GM23338 (cell line): Measurements from ENCODE around the gene ADORA2A. TPM values are rescaled to one million over a fixed set of nuclear protein-coding genes. Genes with fewer than 3 reads are reported as not detected.

ENCODE experiments used
- ATAC-seq: fragments of 200-7000 bp; cut with Tn5 transposase; 3 replicates; pipeline ENCODE4 v1.9.1; 2020
- DNase-seq: peaks from one replicate; pipeline ENCODE4 v3.0.0-alpha.2; 2015; ENCODE audit warnings: low spot score
- H2AFZ ChIP-seq: fragments of 200-600 bp; sonication (generic); 2 replicates; pipeline ENCODE4 v1.8.0; 2016; ENCODE audit warnings: antibody characterized with exemption, mild to moderate bottlenecking, moderate library complexity
- H3F3A ChIP-seq: fragments of 200-600 bp; sonication (generic); replicated peaks from 2 replicates; pipeline ENCODE4 v1.8.0; 2017; ENCODE audit warnings: antibody characterized with exemption, mixed run types, low read depth
- H3K27ac ChIP-seq: fragments of 200-600 bp; sonication (generic); 2 replicates; pipeline ENCODE4 v1.6.1; 2016; ENCODE audit warnings: low read depth
- H3K27me3 ChIP-seq: fragments of 200-600 bp; sonication (generic); 2 replicates; pipeline ENCODE4 v1.8.0; 2016; ENCODE audit warnings: mild to moderate bottlenecking, mixed run types, moderate library complexity; ENCODE audit not compliant: insufficient read depth
- H3K36me3 ChIP-seq: fragments of 200-600 bp; sonication (generic); 2 replicates; pipeline ENCODE4 v1.8.0; 2016; ENCODE audit warnings: mild to moderate bottlenecking; ENCODE audit not compliant: insufficient read depth
- H3K4me1 ChIP-seq: fragments of 200-600 bp; sonication (generic); 2 replicates; pipeline ENCODE4 v1.8.0; 2016; ENCODE audit warnings: mild to moderate bottlenecking, moderate library complexity; ENCODE audit not compliant: insufficient read depth
- H3K4me2 ChIP-seq: fragments of 200-600 bp; sonication (generic); 2 replicates; pipeline ENCODE4 v1.7.1; 2017; ENCODE audit warnings: mixed run types
- H3K4me3 ChIP-seq: fragments of 200-600 bp; sonication (generic); 2 replicates; pipeline ENCODE4 v1.6.1; 2016; ENCODE audit warnings: mixed run types
- H3K79me2 ChIP-seq: fragments of 200-600 bp; sonication (generic); replicated peaks from 2 replicates; pipeline ENCODE4 v1.8.0; 2017; ENCODE audit warnings: mild to moderate bottlenecking; ENCODE audit not compliant: insufficient read depth
- H3K9me2 ChIP-seq: fragments of 200-600 bp; sonication (generic); 2 replicates; pipeline ENCODE4 v1.8.0; 2017; ENCODE audit not compliant: insufficient read depth
- H4K20me1 ChIP-seq: fragments of 200-600 bp; sonication (generic); replicated peaks from 2 replicates; pipeline ENCODE4 v1.8.0; 2017; ENCODE audit warnings: mild to moderate bottlenecking; ENCODE audit not compliant: insufficient read depth
- H3K27ac Mint-ChIP-seq: 2 replicates; pipeline ENCODE4 v1.8.0; 2020; ENCODE audit warnings: inconsistent platforms, mild to moderate bottlenecking, moderate library complexity, mixed read lengths
- H3K27me3 Mint-ChIP-seq: 3 replicates; pipeline ENCODE4 v1.8.0; 2022; ENCODE audit warnings: low read depth, mild to moderate bottlenecking, moderate library complexity, mixed read lengths, inconsistent platforms; ENCODE audit not compliant: insufficient read depth, poor library complexity
- H3K36me3 Mint-ChIP-seq: 3 replicates; pipeline ENCODE4 v1.8.0; 2021; ENCODE audit warnings: low read depth, mild to moderate bottlenecking, inconsistent platforms, moderate library complexity, mixed read lengths
- H3K4me1 Mint-ChIP-seq: 3 replicates; pipeline ENCODE4 v1.8.0; 2020; ENCODE audit warnings: mild to moderate bottlenecking, inconsistent platforms, mixed read lengths
- H3K4me3 Mint-ChIP-seq: 3 replicates; pipeline ENCODE4 v1.8.0; 2021; ENCODE audit warnings: moderate library complexity, mild to moderate bottlenecking, inconsistent platforms, mixed read lengths
- H3K9me3 Mint-ChIP-seq: 3 replicates; pipeline ENCODE4 v1.8.0; 2020; ENCODE audit warnings: moderate library complexity, mild to moderate bottlenecking, inconsistent platforms, mixed read lengths
- CREB1 ChIP-seq: fragments of 250-450 bp; sonication (Bioruptor Pico); IDR thresholded peaks from 2 replicates; pipeline ENCODE4 v1.5.0; 2020; ENCODE audit warnings: low read depth, mild to moderate bottlenecking, moderate library complexity
- JUNB ChIP-seq: IDR thresholded peaks from one replicate; pipeline ENCODE4 v1.6.1; 2016; ENCODE audit warnings: antibody characterized with exemption; ENCODE audit not compliant: unreplicated experiment
- NANOG ChIP-seq: IDR thresholded peaks from 2 replicates; pipeline ENCODE4 v1.6.1; 2016; ENCODE audit warnings: antibody characterized with exemption, borderline replicate concordance
- STAT1 ChIP-seq: IDR thresholded peaks from one replicate; pipeline ENCODE4 v1.6.1; 2016; ENCODE audit warnings: antibody characterized with exemption; ENCODE audit not compliant: unreplicated experiment
- ZNF114 ChIP-seq: fragments of 250-450 bp; sonication (Bioruptor Pico); IDR thresholded peaks from 2 replicates; pipeline ENCODE4 v1.5.0; 2020; ENCODE audit warnings: mild to moderate bottlenecking, moderate library complexity
- ZNF331 ChIP-seq: fragments of 250-450 bp; sonication (Bioruptor Pico); IDR thresholded peaks from 2 replicates; pipeline ENCODE4 v1.5.0; 2020; ENCODE audit warnings: low read depth, mild to moderate bottlenecking, moderate library complexity
- polyA plus RNA-seq: library from polyadenylated mRNA; unstranded; fragments of >200 nt; fragmentation: Nextera tagmentation; extraction: Ambion mirVana; gene quantifications from 2 replicates; pipeline ENCODE4 v1.2.1, GENCODE V29; 2016
- total RNA-seq: library from RNA; depleted of rRNA; stranded (reverse); fragments of >200 nt; shearing (Covaris generic); gene quantifications from 2 replicates; pipeline ENCODE4 v1.2.3, GENCODE V29; 2014
- TF ChIP-seq, protein P1 (sequence below): IDR thresholded peaks from one replicate; pipeline ENCODE4 v1.6.1; 2018; ENCODE audit warnings: antibody characterized with exemption; ENCODE audit not compliant: unreplicated experiment
- TF ChIP-seq, protein P2 (sequence below): IDR thresholded peaks from 2 replicates; pipeline ENCODE4 v1.6.1; 2016; ENCODE audit warnings: antibody characterized with exemption

ADORA2A gene
- total and polyA plus RNA-seq, 2 experiments from 2014 or later: 4.1 to 13.5 TPM

DNA sequence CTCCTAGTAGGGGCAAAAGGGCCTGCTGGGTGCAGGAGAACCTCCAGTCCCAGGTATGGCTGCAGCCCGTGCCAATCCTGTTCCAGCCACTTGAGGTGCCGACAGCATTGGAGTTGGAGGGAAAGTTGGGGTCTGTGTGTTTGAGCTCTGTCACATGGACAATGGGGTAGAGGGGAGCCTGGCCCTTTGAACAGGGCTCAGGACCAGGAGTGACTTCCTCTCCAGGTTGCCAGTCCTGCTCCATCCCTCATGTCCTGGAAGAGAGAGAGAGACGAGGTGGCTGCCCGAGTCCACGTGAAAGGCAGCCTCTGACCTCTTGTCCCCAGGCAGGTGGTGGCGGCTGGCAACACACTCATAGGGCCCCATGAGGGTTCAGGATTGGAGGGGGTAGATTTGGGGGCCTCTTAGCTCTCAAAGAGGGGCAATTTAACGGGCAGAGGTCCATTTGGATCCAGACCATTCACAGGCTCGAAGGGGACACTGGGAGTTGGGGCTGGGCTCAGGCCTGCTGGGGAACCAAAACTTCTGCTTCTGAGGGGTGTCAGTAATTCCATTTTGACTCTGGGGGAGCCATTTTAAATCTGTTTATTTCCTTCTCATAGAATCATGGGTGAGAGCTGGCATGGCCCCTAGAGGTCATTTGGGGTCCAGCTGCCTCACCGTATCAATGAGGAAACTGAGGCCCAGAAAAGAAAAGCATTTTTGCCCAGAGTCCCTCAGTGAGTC is 4.1 kb downstream of the ADORA2A start (continued):
- TF ChIP-seq, protein P1, sequence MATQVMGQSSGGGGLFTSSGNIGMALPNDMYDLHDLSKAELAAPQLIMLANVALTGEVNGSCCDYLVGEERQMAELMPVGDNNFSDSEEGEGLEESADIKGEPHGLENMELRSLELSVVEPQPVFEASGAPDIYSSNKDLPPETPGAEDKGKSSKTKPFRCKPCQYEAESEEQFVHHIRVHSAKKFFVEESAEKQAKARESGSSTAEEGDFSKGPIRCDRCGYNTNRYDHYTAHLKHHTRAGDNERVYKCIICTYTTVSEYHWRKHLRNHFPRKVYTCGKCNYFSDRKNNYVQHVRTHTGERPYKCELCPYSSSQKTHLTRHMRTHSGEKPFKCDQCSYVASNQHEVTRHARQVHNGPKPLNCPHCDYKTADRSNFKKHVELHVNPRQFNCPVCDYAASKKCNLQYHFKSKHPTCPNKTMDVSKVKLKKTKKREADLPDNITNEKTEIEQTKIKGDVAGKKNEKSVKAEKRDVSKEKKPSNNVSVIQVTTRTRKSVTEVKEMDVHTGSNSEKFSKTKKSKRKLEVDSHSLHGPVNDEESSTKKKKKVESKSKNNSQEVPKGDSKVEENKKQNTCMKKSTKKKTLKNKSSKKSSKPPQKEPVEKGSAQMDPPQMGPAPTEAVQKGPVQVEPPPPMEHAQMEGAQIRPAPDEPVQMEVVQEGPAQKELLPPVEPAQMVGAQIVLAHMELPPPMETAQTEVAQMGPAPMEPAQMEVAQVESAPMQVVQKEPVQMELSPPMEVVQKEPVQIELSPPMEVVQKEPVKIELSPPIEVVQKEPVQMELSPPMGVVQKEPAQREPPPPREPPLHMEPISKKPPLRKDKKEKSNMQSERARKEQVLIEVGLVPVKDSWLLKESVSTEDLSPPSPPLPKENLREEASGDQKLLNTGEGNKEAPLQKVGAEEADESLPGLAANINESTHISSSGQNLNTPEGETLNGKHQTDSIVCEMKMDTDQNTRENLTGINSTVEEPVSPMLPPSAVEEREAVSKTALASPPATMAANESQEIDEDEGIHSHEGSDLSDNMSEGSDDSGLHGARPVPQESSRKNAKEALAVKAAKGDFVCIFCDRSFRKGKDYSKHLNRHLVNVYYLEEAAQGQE: no peak
- TF ChIP-seq CREB1 (CRISPR knock-in tag) (no peak), ZNF114 (CRISPR knock-in tag) (no peak), STAT1 (no peak), JUNB (no peak), ZNF331 (CRISPR knock-in tag) (no peak), NANOG (no peak)
- TF ChIP-seq, protein P2, sequence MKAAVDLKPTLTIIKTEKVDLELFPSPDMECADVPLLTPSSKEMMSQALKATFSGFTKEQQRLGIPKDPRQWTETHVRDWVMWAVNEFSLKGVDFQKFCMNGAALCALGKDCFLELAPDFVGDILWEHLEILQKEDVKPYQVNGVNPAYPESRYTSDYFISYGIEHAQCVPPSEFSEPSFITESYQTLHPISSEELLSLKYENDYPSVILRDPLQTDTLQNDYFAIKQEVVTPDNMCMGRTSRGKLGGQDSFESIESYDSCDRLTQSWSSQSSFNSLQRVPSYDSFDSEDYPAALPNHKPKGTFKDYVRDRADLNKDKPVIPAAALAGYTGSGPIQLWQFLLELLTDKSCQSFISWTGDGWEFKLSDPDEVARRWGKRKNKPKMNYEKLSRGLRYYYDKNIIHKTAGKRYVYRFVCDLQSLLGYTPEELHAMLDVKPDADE: no peak

DNA sequence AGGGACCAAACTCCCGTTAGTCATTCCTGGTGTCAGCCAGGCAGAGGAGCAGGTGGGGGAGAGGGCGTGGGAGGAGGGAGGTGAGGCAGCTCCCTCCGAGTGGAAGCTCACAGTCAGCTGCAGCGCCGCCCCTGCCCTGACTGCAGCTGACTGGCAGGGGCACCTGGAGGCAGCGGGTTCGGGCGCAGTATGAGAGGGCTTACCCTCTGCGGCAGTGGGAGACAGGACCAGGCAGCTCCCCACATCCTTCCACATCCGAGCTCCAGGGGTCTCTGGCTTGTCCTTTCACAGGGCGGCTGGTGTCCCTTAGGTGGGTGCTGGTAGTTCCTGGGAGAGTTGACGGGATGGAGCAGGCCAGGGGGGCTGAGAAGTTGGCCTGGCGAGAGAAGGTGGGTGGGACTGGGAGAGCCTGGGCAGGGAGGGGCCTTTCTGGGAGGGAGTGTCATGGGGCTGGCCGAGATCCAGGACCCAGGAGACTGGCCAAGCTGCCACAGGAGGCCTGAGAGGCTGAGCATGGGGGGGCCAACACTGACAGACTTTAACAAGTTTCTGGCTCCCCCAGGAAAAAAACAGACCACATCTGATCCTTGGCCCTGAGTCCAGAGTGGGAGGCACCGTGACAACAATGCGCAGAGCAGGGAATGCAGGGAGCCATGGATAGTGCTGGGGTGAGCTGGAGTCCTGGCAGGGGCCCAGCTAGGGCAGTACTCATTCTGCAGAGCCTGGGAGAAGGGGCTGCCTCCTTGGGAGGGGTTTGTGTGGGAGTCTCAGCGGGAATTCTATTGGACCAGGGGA is 4.9 kb downstream of the ADORA2A start:
- no peak overlapping the region for H3K27ac ChIP-seq
- ATAC-seq (no peak), DNase-seq (no peak)
- peaks cover 5% of the 10 kb centered on the region; the same call in 1 of the 2 replicates for H3K4me1 ChIP-seq
- Mint-ChIP-seq H3K4me1 (peaks cover 20% of the 10 kb centered on the region), H3K4me3 (no peak overlapping the region), H3K27ac (no peak overlapping the region), H3K27me3 (peaks cover 11% of the 10 kb centered on the region), H3K36me3 (no peaks in the 10 kb centered on the region; the same call in 2 of the 3 replicates), H3K9me3 (no peaks in the 10 kb centered on the region)
- no peak overlapping the region for H3K4me3 ChIP-seq
- H4K20me1 ChIP-seq: no peaks in the 10 kb centered on the region; the same call in 1 of the 2 replicates
- H2AFZ ChIP-seq: no peak overlapping the region
- no peaks in the 10 kb centered on the region for H3K79me2 ChIP-seq
- no peaks in the 10 kb centered on the region for H3F3A ChIP-seq
- no peak overlapping the region for H3K4me2 ChIP-seq
- no peaks in the 10 kb centered on the region for H3K27me3 ChIP-seq
- no peak for TF ChIP-seq ZNF114 (CRISPR knock-in tag)
- TF ChIP-seq CREB1 (CRISPR knock-in tag): no peak
- TF ChIP-seq, protein P1: no peak
- no peaks in the 10 kb centered on the region for H3K9me2 ChIP-seq
- no peaks in the 10 kb centered on the region for H3K36me3 ChIP-seq
